ENCODE data around the gene EEF1AKMT3.

Gene EEF1AKMT3

DNA sequence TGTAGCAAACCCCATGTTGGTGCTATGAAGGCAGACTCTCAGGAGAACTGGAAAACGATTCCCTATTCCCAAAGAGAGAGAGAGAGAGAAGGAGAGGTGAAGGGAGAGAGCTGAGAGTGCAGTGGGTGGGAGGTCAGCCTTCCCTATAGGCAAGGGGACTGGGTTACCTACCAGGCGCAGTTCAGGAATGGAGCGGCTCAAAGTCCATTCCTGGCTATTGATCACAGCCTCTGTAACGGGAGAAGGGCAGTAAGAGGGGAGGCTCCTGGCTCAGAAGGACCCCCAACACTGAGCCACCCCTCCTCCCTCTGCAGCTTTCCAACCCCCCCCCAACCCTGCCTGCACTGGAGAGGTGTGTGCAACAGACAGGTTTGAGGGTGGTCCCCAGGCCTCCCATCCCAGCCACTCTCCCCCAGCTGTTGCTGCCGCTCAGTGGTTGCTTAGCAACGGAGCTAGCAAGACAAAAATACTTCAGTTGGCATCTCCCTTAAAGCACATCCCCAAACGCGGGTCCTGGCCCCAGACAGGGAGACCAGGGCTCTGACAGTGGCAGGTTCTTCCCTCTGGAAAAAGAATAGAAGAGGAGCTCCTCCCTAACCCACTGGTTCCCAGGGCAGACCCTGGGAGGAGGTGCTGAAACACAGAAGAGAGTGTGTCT is 37.1 kb upstream of the EEF1AKMT3 start:
- DNase-seq, result no peak

DNA sequence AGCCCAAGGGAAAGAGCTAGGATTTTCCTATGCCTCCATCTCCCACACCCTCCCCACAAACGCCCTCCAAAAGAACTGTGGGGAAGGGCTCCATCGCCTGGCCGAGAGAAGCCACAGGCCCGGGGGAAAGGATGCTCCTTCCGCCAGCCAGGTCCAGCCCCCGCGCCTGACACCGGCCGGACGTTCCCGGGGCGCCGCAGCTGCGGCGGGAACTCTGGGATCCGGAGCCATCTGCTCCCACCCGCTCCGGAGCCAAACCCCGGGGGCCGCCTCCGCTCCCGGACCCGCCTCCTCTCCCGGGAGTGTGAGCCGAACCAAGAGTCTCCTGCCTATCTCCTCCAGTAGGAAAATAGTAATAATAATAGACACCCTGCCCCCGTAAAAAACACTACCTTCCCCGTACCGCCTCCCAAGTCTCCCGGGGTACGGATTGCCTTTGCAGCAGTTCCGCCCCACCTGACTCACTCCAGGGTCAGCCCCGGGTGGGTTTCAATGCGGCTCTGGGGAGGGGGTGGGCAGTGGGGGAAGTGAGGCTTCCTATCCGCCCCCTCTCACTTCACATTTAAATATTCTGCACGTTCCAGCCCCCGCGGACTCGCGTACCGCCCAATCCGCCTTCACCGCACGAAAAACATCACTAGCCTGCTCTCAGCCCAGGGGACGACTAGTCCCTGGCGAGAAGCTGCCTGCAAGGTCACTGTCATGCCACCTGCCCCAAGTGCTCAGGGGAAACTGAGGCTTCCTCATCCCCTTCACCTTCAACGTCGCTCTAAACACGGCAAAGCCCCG is 36.3 kb upstream of the EEF1AKMT3 start:
- no peak for DNase-seq

DNA sequence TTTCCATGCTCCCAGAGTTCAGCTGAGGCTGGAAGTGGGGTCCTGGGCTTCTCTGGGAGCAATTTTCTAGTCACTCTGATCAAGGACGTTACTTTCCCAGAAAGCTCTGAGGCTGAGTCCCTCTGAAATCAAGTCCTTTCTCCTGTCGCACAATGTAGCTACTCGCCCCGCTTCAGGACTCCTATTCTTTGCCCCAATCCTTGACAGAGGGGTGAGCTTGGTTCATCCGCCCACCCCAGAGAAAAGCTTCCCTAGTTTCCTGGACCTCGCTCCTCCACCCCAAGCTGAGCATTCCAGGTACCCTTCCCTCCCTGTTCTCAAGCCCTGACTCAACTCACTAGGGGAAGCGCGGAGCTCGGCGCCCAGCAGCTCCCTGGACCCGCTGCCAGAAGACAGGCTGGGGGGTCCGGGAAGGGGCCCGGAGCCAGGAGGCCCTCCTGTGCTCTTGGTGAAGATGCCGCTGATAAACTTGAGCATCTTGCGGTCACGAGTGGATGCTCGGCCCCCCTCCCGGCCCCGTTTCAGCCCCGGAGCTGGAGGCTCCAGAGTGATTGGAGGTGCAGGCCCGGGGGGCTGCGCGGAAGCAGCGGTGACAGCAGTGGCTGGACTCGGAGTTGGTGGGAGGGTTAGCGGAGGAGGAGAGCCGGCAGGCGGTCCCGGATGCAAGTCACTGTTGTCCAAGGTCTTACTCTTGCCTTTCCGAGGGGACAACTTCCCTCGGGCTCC is 35.5 kb upstream of the EEF1AKMT3 start:
- DNase-seq, result no peak

DNA sequence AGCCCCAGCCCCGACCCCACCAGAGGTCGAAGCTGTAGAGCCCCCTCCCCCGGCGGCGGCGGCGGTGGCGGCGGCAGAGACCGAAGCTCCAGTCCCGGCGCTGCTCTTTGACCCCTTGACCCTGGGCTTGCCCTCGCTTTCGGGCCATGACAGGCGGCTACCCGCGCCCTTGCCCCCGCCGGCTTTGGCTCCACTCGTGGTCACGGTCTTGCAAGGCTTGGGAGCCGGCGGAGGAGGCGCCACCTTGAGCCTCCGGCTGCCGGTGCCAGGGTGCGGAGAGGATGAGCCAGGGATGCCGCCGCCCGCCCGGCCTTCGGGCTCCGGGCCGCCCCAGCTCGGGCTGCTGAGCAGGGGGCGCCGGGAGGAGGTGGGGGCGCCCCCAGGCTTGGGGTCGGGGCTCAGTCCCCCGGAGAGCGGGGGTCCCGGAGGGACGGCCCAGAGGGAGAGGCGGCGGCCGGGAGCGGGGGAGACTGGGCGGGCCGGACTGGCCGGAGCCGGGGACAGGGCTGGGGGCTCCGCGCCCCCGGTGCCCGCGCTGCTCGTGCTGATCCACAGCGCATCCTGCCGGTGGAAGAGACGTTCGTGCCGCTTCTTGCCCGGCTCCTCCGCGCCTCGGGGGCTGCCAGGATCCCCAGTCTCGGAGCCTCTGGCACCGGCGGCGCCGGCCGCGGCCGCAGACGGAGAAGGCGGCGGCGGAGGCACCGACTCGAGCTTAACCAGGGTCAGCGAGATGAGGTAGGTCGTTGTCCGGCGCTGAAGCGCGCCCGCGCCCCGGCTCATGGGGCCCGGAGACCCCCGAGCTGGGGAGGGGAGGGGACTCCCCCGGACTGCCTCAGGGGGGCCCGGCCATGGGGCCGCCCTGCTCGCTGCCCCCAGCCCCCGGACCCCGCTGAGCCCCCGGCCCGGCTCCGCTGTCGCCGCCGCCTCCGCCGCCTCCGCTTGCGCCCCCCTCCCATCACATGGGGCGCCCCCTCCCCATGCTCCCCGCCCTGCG is 34.6 kb upstream of the EEF1AKMT3 start:
- DNase-seq, result no peak

DNA sequence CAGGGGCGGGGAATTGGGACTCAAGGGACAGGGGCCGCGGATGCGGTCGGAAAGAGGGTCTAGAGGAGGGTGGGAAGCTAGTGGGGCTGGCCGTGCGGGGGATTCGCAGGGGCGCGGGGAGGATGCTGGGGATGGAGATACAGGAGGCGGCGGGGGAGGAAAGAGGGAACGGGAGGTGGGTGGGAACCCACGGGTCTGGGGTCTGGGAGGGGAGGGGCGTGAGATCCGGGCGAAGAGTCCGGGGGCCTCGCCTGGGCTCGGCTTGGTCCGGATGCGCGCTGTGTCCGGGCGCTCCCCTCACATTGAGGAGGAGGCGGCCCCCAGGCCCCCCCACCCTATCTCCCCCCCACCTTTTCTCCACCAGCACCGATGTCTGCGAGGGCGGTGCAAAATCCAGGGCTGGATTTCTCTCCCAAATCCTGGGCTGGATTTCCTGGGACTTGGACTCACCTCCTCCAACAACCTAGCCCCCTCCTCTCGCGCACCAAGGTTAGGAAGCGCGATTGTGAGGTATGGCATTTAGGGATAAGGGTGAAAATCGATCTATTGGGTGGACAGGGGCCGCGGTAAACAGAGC is 33.7 kb upstream of the EEF1AKMT3 start, which contains the start of gene AGAP2:
Gene AGAP2, minus strand, starts transcription at position 82 of the 577 bp plus-strand sequence. CDS start 496 bp downstream, outside the sequence.
- no peak for DNase-seq

DNA sequence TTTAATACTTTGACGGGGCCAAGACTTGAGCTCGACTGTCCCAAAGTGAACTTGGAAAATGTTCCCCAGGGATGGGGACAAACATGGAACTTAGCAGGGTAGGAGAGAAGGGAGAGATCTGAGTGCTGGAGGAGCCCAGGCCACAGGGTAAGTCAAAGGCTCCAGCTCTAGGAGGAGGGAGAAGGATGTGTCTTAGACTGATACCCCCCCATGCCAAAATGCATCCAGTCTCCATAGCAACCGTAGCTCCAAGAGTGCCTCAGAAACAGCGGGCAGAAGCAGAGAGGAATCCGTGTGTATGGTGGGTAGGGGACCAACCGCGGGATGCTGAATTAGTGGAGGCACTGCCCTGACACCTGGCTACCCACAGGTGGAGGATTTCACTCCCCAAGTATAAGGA is 33.0 kb upstream of the EEF1AKMT3 start:
- DNase-seq, result no peak

DNA sequence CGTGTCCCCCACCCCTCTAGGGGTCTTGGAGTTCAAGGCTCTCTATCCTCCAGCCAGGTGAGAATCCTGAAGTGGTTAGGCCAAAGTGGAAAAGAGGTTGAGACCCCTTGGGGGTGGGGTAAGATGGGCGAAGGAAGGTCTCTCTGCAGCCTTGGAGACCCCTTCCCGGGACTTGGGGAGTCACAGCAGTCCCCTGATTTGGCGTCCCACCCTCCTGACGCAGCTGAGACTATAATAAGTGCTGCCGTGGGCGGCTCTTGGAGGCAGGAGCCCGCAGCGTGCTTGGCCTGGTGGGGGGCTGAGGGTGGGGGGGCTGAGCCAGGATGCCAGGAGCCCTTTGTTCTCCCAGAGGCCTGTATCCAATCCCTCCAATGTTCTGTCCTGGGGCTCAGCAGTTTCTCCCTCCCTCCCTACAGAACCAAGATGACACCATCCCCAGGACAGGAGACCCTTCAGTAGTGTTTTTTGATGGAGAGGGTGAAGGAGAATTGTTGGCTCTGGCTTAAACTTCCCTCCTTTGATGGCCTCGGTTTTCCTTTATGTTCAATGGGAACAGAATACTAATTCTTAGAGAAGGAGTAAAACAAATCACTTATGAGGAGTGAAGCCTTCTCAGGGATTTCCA is 32.4 kb upstream of the EEF1AKMT3 start:
- no peak for DNase-seq

DNA sequence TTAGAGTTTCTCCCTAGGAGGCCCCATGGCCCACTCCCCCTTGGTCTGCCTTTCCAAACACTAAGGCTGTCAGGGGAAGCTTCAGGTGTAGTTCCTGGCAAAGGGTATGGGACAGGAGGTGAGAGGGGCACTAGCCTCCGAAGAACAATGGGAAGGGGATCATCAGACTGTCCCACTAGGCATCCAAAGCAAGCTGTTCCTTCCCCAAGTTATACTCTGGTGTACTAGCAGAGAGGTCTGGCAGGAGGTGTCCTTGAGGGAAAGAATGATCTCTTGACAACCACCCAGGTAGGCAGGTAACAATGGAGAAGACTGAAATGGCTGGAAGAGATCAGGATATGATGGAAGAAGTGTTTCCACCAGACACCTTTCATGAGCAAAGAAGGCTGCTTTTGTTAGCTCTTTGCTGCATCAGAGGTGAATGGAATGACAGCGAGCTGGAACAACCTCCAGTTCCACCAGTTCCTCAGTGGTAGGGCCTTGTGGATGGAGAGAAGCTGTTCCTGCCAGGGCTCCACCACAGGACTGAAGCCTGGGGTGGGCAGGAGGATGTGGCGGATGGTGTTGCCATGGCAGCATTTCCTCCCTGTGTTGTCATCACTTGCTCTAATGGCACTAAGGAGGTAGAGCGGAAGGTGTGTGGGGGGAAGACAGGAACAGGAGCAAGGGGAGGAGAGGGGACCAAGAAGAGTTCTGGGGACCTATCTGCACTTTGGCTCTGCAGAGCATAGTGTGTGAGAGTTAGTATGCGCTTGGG is 31.6 kb upstream of the EEF1AKMT3 start:
- peak; percentile 76 to 81 for DNase-seq

DNA sequence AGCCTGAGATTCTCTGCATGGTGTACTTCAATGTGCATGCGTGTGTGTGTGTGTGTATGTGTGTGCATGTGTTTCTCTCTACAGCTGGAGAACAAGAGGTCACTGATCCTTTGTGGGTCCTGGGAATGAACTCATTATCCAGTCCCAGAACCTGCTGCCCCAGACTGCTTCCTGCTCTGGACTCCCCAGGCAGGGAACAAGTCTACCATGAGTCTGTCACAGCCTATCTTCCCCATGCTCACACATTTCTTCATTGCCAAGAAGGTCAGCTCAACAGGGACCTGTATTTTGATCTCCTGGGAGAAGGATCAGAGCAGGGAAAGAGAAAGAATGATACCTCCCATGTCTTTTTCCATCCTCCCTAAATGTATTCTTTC is 31.0 kb upstream of the EEF1AKMT3 start:
- no peak for DNase-seq

DNA sequence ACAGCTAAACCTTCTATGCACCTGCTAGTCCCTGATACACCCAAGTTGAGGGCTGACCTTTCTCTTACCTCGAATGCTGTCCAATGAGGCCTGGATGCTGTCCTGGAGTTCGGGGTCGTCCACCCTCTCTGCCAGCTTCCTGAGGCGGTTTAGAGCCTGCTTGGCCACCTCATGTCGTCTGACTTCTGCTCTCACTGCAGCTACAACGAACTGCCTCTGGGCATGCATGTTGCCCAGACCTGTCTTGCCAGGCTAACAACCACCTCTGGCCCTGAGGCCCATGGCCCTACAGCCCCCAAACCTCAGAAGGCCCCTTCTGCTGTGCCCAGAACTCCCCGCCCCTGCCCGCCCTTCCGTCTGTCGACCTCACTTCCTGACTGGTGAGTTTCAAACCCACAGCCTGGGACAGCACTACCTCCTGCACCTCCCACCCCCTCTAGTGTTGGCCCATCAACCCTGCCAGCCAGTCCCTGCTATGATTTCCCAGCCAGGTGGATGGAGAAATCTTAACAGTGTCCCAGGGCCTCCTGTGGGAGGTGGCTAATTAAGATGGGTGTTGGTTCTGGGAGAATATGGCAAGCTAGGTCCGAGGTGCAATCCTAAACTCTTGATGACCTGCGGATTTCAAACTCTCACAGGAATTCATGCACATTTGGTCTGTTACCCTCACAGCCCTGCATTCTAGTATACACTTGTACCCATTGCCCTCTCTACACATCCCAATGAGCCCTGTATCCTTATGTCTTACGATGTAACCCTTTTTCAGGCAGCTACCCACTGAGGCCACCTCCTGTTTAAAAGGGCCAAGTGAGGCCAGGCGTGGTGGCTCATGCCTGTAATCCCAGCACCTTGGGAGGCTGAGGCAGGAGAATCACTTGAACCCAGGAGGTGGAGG is 30.3 kb upstream of the EEF1AKMT3 start:
- peak; percentile 81 to 85 for DNase-seq

DNA sequence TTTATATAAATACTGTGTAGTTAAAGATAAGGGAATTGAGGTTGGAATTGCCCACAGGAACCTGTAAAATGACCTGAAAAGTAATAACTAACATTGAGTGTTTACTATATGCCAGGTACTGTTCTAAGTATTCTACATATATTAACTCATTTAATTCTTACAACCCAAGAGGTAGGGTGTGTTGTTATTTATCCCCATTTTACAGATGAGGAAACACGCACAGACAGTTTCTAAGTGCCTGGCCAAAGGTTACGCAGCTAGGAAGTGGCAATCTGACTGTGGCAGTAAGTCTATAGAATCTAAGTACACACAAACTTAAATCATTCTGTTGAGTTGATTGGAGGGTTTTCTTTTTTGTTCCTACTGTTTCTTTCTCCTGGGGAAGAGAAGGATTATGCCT is 28.6 kb upstream of the EEF1AKMT3 start:
- DNase-seq, result no peak

DNA sequence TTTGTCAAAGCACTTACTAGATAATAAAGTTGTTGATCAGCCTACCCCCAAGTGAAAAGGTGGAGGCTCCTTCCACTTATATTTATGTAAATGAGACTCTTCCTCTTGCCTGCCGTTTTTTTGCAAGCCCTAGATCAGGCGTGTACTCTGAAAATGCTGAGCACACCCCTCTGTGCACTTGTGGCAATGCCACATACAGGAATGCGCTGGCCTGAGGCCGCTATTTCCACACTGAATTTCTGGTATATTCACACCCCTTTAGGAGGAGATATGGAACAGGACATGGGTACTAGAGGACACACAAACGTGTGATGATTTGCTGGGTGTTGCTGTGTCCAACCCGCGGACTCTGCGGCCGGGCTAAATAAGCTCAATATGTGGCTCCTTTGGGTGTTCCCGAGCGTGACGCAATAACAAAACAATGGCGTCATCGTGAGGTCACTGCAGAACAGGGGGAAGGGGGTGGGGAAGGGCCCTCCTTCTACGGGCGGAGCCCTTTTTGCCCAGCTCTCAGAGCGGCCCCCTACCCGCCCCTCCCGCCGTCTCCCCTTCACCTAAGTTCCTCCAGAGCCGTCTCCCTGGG is 28.1 kb upstream of the EEF1AKMT3 start:
- peak; percentile 88 for DNase-seq

DNA sequence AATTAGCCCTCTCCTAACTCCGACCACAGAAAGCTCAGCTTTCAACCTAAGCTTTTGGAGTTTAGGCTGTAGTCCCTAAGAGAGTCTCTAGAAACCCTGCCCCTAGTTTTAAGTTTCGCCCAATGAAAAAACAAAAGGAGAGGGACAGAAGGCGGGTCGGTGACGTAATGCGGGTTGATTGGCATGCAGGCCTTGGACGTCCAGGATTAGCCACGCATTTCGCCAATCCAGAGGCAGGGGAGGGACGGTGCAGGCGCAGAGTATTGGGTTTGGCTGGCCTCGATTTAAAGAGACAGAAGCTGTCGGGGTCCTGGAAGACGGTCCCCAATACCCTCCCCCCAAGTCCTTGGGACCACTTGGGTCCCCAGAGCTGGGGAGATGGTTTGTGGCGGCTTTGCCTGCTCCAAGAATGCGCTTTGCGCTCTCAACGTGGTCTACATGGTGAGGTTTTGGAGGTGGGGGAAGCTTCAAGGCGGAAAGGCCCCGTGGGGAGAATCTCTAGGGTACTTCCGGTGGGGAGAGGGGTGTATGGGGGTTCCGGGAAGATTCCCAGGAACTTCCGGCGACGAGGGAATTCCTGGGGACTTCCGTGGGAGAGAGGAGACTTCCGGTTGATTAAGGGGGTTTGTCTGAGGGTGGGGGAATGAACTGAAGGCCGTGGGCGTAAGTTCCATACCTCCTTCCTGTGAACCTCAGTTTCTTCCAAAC is 27.5 kb upstream of the EEF1AKMT3 start, which contains the start of gene TSPAN31:
Gene TSPAN31, plus strand, starts transcription at position 263 of the 708 bp plus-strand sequence. Its CDS starts 116 bp downstream, at position 379.
- DNase-seq, result peak; percentile 93 to 95

DNA sequence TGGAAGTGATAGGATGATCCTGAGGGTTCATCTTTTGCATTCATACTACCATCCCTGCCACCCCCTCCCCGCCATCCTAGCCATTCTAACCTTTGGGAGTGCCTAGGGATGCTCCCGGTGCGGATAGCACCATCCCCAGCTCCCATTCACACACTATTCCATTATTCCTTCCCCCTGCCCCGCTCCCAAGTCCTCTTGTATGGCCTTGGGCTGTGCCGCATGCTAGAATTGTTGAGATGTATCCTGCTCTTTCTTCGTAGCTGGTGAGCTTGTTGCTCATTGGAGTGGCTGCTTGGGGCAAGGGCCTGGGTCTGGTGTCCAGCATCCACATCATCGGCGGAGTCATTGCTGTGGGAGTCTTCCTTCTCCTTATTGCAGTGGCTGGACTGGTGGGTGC is 26.9 kb upstream of the EEF1AKMT3 start:
- DNase-seq, result peak; percentile 41 to 43

DNA sequence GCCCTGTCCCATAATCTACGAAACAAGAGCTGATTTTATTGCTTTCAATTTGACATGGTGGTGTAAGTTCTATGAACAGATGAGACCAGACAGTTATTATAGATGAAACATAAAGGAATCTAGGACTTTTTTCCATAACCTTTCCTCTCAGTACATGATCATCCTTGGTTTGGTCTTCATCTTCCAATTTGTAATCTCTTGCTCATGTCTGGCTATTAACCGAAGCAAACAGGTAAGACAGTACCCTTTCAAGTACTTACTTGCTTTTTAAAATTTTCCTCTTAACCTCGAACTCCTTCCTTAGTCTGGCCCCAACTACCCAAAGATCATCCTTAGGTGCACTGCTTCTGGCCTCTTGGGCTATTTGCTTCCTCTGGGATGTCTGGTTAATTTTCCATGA is 26.4 kb upstream of the EEF1AKMT3 start:
- DNase-seq, result no peak

DNA sequence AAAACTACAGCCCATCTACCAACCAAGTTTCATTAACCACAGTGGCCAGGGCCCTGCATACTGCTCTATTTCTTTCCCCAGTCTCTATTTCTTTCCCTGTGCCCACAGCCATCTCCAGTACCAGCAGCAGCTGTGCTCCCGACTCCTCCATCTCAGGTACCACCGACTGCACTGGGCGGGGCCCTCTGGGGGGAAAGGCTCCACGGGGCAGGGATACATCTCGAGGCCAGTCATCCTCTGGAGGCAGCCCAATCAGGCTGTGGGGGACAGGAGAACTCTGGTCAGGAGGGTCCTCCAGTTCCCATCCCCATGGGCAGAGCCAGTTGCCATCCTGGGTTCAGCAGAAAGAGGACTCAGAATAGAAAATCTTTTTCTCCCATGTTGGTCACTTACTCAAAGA is 23.4 kb upstream of the EEF1AKMT3 start:
- no peak for DNase-seq

DNA sequence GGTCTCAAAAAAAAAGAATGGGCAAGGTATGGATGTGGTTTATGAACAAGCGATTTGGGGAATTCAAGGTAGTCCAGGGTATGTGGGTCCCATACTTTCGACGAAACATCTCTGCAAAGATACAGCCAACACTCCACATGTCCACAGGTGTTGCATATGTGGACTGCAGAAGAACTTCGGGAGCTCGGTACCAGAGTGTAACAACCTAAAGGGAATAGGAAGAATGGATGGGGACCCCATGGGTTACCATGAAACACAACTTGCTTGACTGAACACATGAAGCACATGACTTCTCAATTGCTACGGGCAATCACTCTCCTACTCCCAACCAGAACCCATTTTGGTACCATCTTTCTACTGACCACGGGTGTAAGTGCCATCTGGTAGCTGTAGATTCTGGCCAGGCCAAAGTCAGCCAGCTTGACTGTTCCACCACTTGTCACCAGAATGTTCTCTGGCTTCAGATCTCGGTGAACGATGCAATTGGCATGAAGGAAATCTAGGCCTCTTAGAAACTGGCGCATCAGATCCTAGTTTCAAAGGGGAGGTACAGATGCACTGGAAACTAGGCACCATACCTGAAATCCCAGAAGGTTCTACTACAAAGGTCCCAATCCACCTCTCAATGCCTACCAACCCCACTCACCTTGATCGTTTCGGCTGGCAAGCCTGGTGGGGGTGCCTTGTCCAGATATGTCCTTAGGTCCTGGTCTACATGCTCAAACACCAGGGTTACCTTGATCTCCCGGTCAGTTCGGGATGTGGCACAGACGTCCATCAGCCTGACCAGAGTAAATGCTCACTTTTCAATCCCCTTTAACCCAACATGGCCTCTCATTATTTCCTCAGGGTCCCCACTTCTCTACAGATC is 21.6 kb upstream of the EEF1AKMT3 start:
- DNase-seq, result no peak

DNA sequence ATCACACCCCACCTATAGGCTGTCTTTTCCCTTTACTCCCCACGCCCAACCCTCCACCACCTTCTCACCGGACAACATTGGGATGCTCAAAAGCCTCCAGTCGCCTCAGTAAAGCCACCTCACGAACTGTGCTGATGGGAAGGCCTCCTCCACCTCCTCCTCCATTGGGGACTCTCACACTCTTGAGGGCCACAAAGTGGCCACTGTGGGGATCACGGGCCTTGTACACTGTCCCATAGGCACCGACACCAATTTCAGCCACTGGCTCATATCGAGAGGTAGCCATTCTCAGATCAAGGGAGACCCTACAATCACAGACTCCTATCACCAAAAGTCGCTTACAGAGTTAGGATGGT is 21.0 kb upstream of the EEF1AKMT3 start:
- DNase-seq, result no peak
